ENCODE results near the gene ZC3H12C.
A peak's percentile ranks its signal among the peaks of the same experiment; 100 is the strongest.

ZC3H12C gene

GRCh38 chr11:110077831-110078325 is 15.3 kb upstream of the ZC3H12C start:
- no peak for DNase-seq

GRCh38 chr11:110078923-110079544 is 14.2 kb upstream of the ZC3H12C start:
- DNase-seq, result no peak

- DNase-seq, result no peak
Observed at GRCh38 chr11:110079726-110080125, 13.5 kb upstream of the ZC3H12C start.

GRCh38 chr11:110081462-110082376 is 11.5 kb upstream of the ZC3H12C start:
- no peak for DNase-seq

- no peak for DNase-seq
Observed at GRCh38 chr11:110082899-110083298, 10.3 kb upstream of the ZC3H12C start.

- no peak for DNase-seq
Observed at GRCh38 chr11:110085255-110085838, 7.8 kb upstream of the ZC3H12C start.

GRCh38 chr11:110086892-110087309 is 6.3 kb upstream of the ZC3H12C start:
- DNase-seq, result no peak

GRCh38 chr11:110087812-110088534 is 5.2 kb upstream of the ZC3H12C start:
- no peak for DNase-seq

GRCh38 chr11:110088535-110089344 is 4.5 kb upstream of the ZC3H12C start:
- DNase-seq, result no peak

GRCh38 chr11:110089617-110090282 is 3.4 kb upstream of the ZC3H12C start:
- DNase-seq, result no peak

- no peak for DNase-seq
Observed at GRCh38 chr11:110090466-110091026, 2.6 kb upstream of the ZC3H12C start.

- DNase-seq, result no peak
Observed at GRCh38 chr11:110092111-110092514, 1.1 kb upstream of the ZC3H12C start.

GRCh38 chr11:110093407-110094297 is 460 bp downstream of the ZC3H12C start:
- DNase-seq, result peak; percentile 36 to 93

- DNase-seq, result no peak
Observed at GRCh38 chr11:110094298-110095285, 1.4 kb downstream of the ZC3H12C start.

- DNase-seq, result no peak
Observed at GRCh38 chr11:110095554-110095953, 2.4 kb downstream of the ZC3H12C start.

GRCh38 chr11:110096496-110096895 is 3.3 kb downstream of the ZC3H12C start:
- peak in 1 of 2 experiments; percentile 57 for DNase-seq

GRCh38 chr11:110097459-110098012 is 4.3 kb downstream of the ZC3H12C start:
- DNase-seq, result no peak

- peak; percentile 12 to 34 for DNase-seq
Observed at GRCh38 chr11:110098645-110099044, 5.5 kb downstream of the ZC3H12C start.

Measured in NCI-H526 (cell line).